Body of pancreas (tissue), 4 donors: ENCODE results near the gene RAB20. TPM values are rescaled to one million over a fixed set of nuclear protein-coding genes. Genes with fewer than 3 reads are reported as not detected.

Source experiments
- ATAC-seq: fragments of 150-250 bp; one replicate; pipeline ENCODE4 v1.9.1; 2016
- DNase-seq, 4 donors: peaks; one replicate each; pipeline ENCODE4 v3.0.0-alpha.2; 2019
- H3K27ac ChIP-seq, 4 donors: fragments of 200-600 bp; sonication (generic); 1 replicate in 3 of 4; 2 replicates in 1 of 4; pipeline versions ENCODE4 v1.5.1 to v1.6.1; 2016 to 2019; ENCODE audit warnings: mild to moderate bottlenecking in 1 of 4, mixed read lengths in 1 of 4, moderate library complexity in 1 of 4
- H3K27me3 ChIP-seq, 2 donors: fragments of 200-600 bp; sonication (generic); one replicate each; pipeline ENCODE4 v1.6.0; 2016; ENCODE audit warnings: mild to moderate bottlenecking in 1 of 2
- H3K36me3 ChIP-seq, 2 donors: fragments of 200-600 bp; sonication (generic); replicated peaks in 1 of 2; 2 replicates each; pipeline ENCODE4 v1.5.1; 2016; ENCODE audit warnings: low read depth in 2 of 2; ENCODE audit not compliant: insufficient read depth in 1 of 2
- H3K4me1 ChIP-seq: fragments of 200-600 bp; sonication (generic); one replicate; pipeline ENCODE4 v1.6.0; 2016
- H3K4me3 ChIP-seq, 2 donors: fragments of 200-600 bp; sonication (generic); 1 replicate in 1 of 2; 2 replicates in 1 of 2; pipeline ENCODE4 v1.5.1; 2016 to 2019
- H3K9me3 ChIP-seq, 3 donors: fragments of 200-600 bp; sonication (generic); 1 replicate in 2 of 3; 2 replicates in 1 of 3; pipeline ENCODE4 v1.5.1; 2016
- POLR2A ChIP-seq, 3 donors: fragments of 450-650 bp; IDR thresholded peaks; one replicate each; pipeline ENCODE4 v1.6.1; 2016; ENCODE audit warnings: antibody characterized with exemption in 3 of 3, mild to moderate bottlenecking in 2 of 3
- WGBS, 2 donors: methylation state at CpG; one replicate each; pipeline ENCODE4 v1.1.5; 2017; 5-methylcytosine and 5-hydroxymethylcytosine counted together
- intact Hi-C: fragments of 100-400 bp; cut with DNase I; formaldehyde crosslinking; loops from one replicate; pipeline ENCODE4 v1.15.1; 2023
- total RNA-seq, 2 donors: library from RNA; depleted of rRNA; stranded (reverse); fragments of >200 nt; gene quantifications; one replicate each; pipeline ENCODE4 v1.1.0, GENCODE V29; 2016
- TF ChIP-seq, protein P1 (sequence below), 7 experiments: fragments of 450-650 bp in 4 of 7; fragments of 200-600 bp in 3 of 7; sonication (generic) in 3 of 7; IDR thresholded peaks; one replicate each; pipeline ENCODE4 v1.5.1; 2016 to 2019; ENCODE audit warnings: antibody characterized with exemption in 7 of 7

The RAB20 gene
- total RNA-seq, 2 donors from 2014 or later = 23.1 to 35.5 TPM

- Histone ChIP-seq H3K4me1 (no peaks in the 10 kb centered on the region), H3K36me3 (no peaks in the 10 kb centered on the region), H3K9me3 (no peaks in the 10 kb centered on the region), H3K27ac (no peak overlapping the region), H3K4me3 (no peak overlapping the region), H3K27me3 (no peaks in the 10 kb centered on the region)
- TF ChIP-seq, protein P1, sequence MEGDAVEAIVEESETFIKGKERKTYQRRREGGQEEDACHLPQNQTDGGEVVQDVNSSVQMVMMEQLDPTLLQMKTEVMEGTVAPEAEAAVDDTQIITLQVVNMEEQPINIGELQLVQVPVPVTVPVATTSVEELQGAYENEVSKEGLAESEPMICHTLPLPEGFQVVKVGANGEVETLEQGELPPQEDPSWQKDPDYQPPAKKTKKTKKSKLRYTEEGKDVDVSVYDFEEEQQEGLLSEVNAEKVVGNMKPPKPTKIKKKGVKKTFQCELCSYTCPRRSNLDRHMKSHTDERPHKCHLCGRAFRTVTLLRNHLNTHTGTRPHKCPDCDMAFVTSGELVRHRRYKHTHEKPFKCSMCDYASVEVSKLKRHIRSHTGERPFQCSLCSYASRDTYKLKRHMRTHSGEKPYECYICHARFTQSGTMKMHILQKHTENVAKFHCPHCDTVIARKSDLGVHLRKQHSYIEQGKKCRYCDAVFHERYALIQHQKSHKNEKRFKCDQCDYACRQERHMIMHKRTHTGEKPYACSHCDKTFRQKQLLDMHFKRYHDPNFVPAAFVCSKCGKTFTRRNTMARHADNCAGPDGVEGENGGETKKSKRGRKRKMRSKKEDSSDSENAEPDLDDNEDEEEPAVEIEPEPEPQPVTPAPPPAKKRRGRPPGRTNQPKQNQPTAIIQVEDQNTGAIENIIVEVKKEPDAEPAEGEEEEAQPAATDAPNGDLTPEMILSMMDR (IDR thresholded peaks at IDR 0.05) = no peak
- no peak for TF ChIP-seq POLR2A (IDR thresholded peaks at IDR 0.05)
- DNase-seq = no peak
- 93 to 100% methylated on average over 2 of the region's 2 CpGs for WGBS, 2 donors
- intact Hi-C loops = no loop called here
- no peak for ATAC-seq
Observed at GRCh38 chr13:110497003-110497402, 64.5 kb downstream of the RAB20 start.

- H3K4me1 ChIP-seq = no peaks in the 10 kb centered on the region
- ATAC-seq (no peak), DNase-seq (no peak)
- 76% methylated on average over 3 of the region's 3 CpGs; no CpG with 5 or more reads in 1 of the 2 donors for WGBS, 2 donors
- TF ChIP-seq, protein P1 (IDR thresholded peaks at IDR 0.05) = no peak
- no peak for TF ChIP-seq POLR2A (IDR thresholded peaks at IDR 0.05)
- intact Hi-C loops = no loop called here
- H3K27me3 ChIP-seq = no peaks in the 10 kb centered on the region
- no peak overlapping the region for H3K4me3 ChIP-seq
- H3K9me3 ChIP-seq = no peaks in the 10 kb centered on the region
- H3K27ac ChIP-seq = no peak overlapping the region
- no peaks in the 10 kb centered on the region for H3K36me3 ChIP-seq
Observed at GRCh38 chr13:110496281-110496680, 65.2 kb downstream of the RAB20 start.

- DNase-seq (no peak), ATAC-seq (no peak)
- TF ChIP-seq, protein P1 (IDR thresholded peaks at IDR 0.05) = no peak
- no peak for TF ChIP-seq POLR2A (IDR thresholded peaks at IDR 0.05)
- 96% methylated on average over 3 of the region's 3 CpGs; no CpG with 5 or more reads in 1 of the 2 donors for WGBS, 2 donors
- no peaks in the 10 kb centered on the region for H3K4me1 ChIP-seq
- no peaks in the 10 kb centered on the region for H3K27me3 ChIP-seq
- H3K4me3 ChIP-seq = no peak overlapping the region
- no peaks in the 10 kb centered on the region for H3K9me3 ChIP-seq
- H3K27ac ChIP-seq = no peak overlapping the region
- no peaks in the 10 kb centered on the region for H3K36me3 ChIP-seq
- intact Hi-C loops = no loop called here
Observed at GRCh38 chr13:110495881-110496280, 65.6 kb downstream of the RAB20 start.

DNA sequence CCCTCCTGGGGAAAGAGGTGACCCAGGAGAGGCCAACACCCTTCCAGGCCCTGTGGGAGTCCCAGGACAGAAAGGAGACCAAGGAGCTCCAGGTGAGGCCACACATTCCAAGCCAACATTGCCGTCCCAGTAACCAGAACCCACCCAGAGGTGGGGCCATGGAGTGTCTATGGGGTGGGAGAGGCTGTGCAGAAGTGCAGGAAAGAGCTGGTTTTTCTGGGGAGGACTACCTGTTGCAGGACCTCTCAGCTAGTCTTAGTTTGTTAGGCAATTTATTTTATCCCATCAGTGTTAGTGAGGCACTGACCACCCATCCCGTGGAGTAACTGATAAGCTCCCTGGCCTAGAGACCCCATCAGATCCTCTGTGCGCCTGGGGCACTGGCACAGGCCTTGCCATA is 66.1 kb downstream of the RAB20 start:
- 74 to 76% methylated on average over 3 of the region's 3 CpGs for WGBS, 2 donors
- TF ChIP-seq, protein P1 (IDR thresholded peaks at IDR 0.05) = no peak
- TF ChIP-seq POLR2A (IDR thresholded peaks at IDR 0.05) = no peak
- no peak overlapping the region for H3K4me3 ChIP-seq
- H3K4me1 ChIP-seq = no peaks in the 10 kb centered on the region
- H3K9me3 ChIP-seq = no peaks in the 10 kb centered on the region
- no peak for DNase-seq
- no peak overlapping the region for H3K27ac ChIP-seq
- no peaks in the 10 kb centered on the region for H3K27me3 ChIP-seq
- no peak for ATAC-seq
- intact Hi-C loops = no loop called here
- H3K36me3 ChIP-seq = no peaks in the 10 kb centered on the region

- intact Hi-C loops = no loop called here
- 91 to 100% methylated on average over 8 to 9 of the region's 9 CpGs for WGBS, 2 donors
- no peak overlapping the region for H3K27ac ChIP-seq
- H3K4me3 ChIP-seq = no peak overlapping the region
- no peaks in the 10 kb centered on the region for H3K4me1 ChIP-seq
- ATAC-seq (no peak), DNase-seq (no peak)
- H3K9me3 ChIP-seq = no peaks in the 10 kb centered on the region
- no peaks in the 10 kb centered on the region for H3K36me3 ChIP-seq
- no peaks in the 10 kb centered on the region for H3K27me3 ChIP-seq
- TF ChIP-seq, protein P1 (IDR thresholded peaks at IDR 0.05) = no peak
- TF ChIP-seq POLR2A (IDR thresholded peaks at IDR 0.05) = no peak
Observed at GRCh38 chr13:110493613-110494012, 67.9 kb downstream of the RAB20 start.
